OCI-LY7 (cell line): ENCODE measurements around the gene TP53RK.
"Not testable (repeated sequence)": the region's sequence is repeated elsewhere in the genome, so short reads cannot be mapped to it uniquely, and the experiment has no call there.

Experiments used
- EZH2phosphoT487 ChIP-seq: fragments of 200-600 bp; sonication (generic); IDR thresholded peaks from 2 replicates; pipeline ENCODE4 v1.6.1; 2018; ENCODE audit warnings: low read depth, borderline replicate concordance, mild to moderate bottlenecking, mixed run types, antibody characterized with exemption, low read length, moderate library complexity, mixed read lengths
- TF ChIP-seq, protein P1 (sequence below): fragments of 200-600 bp; sonication (generic); conservative IDR thresholded peaks from 2 replicates; pipeline ENCODE4 v1.5.1; 2014; ENCODE audit warnings: mild to moderate bottlenecking, antibody characterized with exemption, low read length, moderate library complexity, mixed read lengths

DNA sequence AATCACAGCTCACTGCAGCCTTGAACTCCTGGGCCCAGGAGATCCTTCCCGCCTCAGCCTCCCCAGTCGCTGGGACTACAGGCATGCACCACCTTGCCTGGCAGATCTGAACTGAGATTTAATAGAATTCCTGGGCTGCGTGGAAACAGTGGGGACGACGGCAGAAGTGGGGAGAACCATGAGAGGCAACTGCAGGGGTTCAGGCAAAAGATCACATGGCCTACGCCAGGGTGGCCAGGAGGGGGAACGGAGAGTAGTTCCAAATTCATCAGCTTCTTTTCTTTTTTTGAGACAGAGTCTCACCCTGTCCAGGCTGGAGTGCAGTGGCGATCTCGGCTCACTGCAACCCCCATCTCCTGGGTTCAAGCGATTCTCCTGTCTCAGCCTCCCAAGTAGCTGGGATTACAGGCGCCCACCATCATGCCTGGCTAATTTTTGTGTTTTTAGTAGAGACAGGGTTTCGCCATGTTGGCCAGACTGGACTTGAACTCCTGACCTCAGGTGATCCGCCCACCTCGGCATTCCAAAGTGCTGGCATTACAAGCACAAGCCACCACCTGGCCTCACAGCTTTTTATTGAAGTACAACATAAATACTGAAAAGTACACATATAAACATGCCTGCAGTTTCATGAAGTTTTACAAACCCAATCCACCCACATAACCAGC is 12.5 kb downstream of the TP53RK start:
- TF ChIP-seq, protein P1, sequence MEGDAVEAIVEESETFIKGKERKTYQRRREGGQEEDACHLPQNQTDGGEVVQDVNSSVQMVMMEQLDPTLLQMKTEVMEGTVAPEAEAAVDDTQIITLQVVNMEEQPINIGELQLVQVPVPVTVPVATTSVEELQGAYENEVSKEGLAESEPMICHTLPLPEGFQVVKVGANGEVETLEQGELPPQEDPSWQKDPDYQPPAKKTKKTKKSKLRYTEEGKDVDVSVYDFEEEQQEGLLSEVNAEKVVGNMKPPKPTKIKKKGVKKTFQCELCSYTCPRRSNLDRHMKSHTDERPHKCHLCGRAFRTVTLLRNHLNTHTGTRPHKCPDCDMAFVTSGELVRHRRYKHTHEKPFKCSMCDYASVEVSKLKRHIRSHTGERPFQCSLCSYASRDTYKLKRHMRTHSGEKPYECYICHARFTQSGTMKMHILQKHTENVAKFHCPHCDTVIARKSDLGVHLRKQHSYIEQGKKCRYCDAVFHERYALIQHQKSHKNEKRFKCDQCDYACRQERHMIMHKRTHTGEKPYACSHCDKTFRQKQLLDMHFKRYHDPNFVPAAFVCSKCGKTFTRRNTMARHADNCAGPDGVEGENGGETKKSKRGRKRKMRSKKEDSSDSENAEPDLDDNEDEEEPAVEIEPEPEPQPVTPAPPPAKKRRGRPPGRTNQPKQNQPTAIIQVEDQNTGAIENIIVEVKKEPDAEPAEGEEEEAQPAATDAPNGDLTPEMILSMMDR, result not testable (repeated sequence)
- TF ChIP-seq EZH2phosphoT487, result not testable (repeated sequence)
